GM12878 (cell line): Measurements from ENCODE around the gene RHPN2. TPM values are rescaled to one million over a fixed set of nuclear protein-coding genes. Genes with fewer than 3 reads are reported as not detected.
"Not testable (repeated sequence)": the region's sequence is repeated elsewhere in the genome, so short reads cannot be mapped to it uniquely, and the experiment has no call there.

Experiments
- ATAC-seq: fragments of 200-7000 bp; cut with Tn5 transposase; 3 replicates; pipeline ENCODE4 v1.9.1; 2020; ENCODE audit warnings: mild to moderate bottlenecking, moderate library complexity
- BruUV-seq: library from RNA; stranded (reverse); fragments of 400-500 nt; replicated peaks from 2 replicates; lab custom pipeline; 2021; lab: Mats Ljungman, UMichigan
- CTCF ChIA-PET: fragments of 300-600 bp; sonication (Branson Sonifier 250); formaldehyde crosslinking; extraction: SDS; loops from one replicate; lab custom pipeline; 2021; ENCODE audit warnings: inconsistent platforms; lab: Yijun Ruan, JAX
- POLR2A ChIA-PET: fragments of 350-600 bp; formaldehyde crosslinking; extraction: SDS; loops from one replicate; lab custom pipeline; 2021; ENCODE audit warnings: inconsistent platforms; lab: Charles Lee
- RAD21 ChIA-PET: fragments of 300-600 bp; sonication (Branson Sonifier 250); formaldehyde crosslinking; loops from one replicate; lab custom pipeline; 2023; ENCODE audit warnings: antibody characterized with exemption; ENCODE audit not compliant: unreplicated experiment; lab: Charles Lee
- SMC1A ChIA-PET: fragments of 300-600 bp; sonication (Branson Sonifier 250); formaldehyde crosslinking; loops from one replicate; lab custom pipeline; 2023; ENCODE audit not compliant: unreplicated experiment, uncharacterized antibody; lab: Charles Lee
- DNase-seq: peaks from one replicate; pipeline ENCODE4 v3.0.0-alpha.2; 2011; ENCODE audit warnings: low read depth, low spot score
- FAIRE-seq: peaks from 3 replicates; lab custom pipeline; 2011; peaks lifted over from hg19 to GRCh38; lab: Jason Lieb, UNC
- H2AFZ ChIP-seq: 2 replicates; pipeline ENCODE4 v1.6.0; 2011; ENCODE audit warnings: low read depth, low read length, control low read depth; ENCODE audit not compliant: control insufficient read depth
- H3K27ac ChIP-seq: 2 replicates; pipeline ENCODE4 v1.5.1; 2011; ENCODE audit warnings: control low read depth; ENCODE audit not compliant: control insufficient read depth, insufficient read depth
- H3K27me3 ChIP-seq, 2 experiments: replicated peaks in 1 of 2; 2 replicates each; pipeline versions ENCODE4 v1.6.0 to v1.6.1; 2011; ENCODE audit warnings: low read length in 1 of 2; ENCODE audit not compliant: control insufficient read depth in 2 of 2, insufficient read depth in 2 of 2
- H3K36me3 ChIP-seq, 2 experiments: 2 replicates each; pipeline ENCODE4 v1.5.1; 2011; ENCODE audit warnings: low read length in 1 of 2; ENCODE audit not compliant: control insufficient read depth in 2 of 2, insufficient read depth in 2 of 2
- H3K4me1 ChIP-seq: 2 replicates; pipeline ENCODE4 v1.6.1; 2011; ENCODE audit warnings: mild to moderate bottlenecking, low read length, moderate library complexity, mixed read lengths; ENCODE audit not compliant: control insufficient read depth, insufficient read depth
- H3K4me2 ChIP-seq: 2 replicates; pipeline ENCODE4 v1.6.0; 2011; ENCODE audit warnings: control low read depth; ENCODE audit not compliant: control insufficient read depth, insufficient read depth
- H3K4me3 ChIP-seq: fragments of 200-600 bp; sonication (generic); 2 replicates; pipeline ENCODE4 v1.5.1; 2016
- H3K79me2 ChIP-seq: 2 replicates; pipeline ENCODE4 v1.6.0; 2011; ENCODE audit warnings: low read length; ENCODE audit not compliant: control insufficient read depth, insufficient read depth
- H3K9ac ChIP-seq: 2 replicates; pipeline ENCODE4 v1.8.0; 2011; ENCODE audit warnings: low read length, control low read depth, mixed read lengths; ENCODE audit not compliant: control insufficient read depth, insufficient read depth
- H3K9me3 ChIP-seq: replicated peaks from 3 replicates; pipeline ENCODE4 v1.5.1; 2011; ENCODE audit warnings: mild to moderate bottlenecking, low read length; ENCODE audit not compliant: control insufficient read depth, insufficient read depth
- H4K20me1 ChIP-seq: 2 replicates; pipeline ENCODE4 v1.6.0; 2011; ENCODE audit not compliant: control insufficient read depth, insufficient read depth
- WGBS: methylation state at CpG from one replicate; pipeline ENCODE4 v1.1.6; 2016; ENCODE audit warnings: low lambda C conversion rate; ENCODE audit not compliant: insufficient replicate concordance, insufficient coverage; ENCODE audit errors: missing lambda C conversion rate; 5-methylcytosine and 5-hydroxymethylcytosine counted together
- in situ Hi-C: fragments of 300-500 bp; cut with MboI; formaldehyde crosslinking; loops from 9 replicates; pipeline ENCODE4 v1.14.3; 2018; ENCODE audit warnings: mixed read lengths
- intact Hi-C: fragments of 100-400 bp; cut with micrococcal nuclease; formaldehyde crosslinking; loops from one replicate; pipeline ENCODE4 v1.14.2; 2022; ENCODE audit not compliant: unreplicated experiment
- polyA plus RNA-seq, 11 experiments: library from polyadenylated mRNA; depleted of rRNA in 4 of 11; unstranded in 6 of 11; stranded (reverse) in 5 of 11; fragments of >200 nt; fragmentation: Nextera tagmentation in 4 of 11; fragmentation: Illumina TruSeq in 1 of 11; extraction: Ambion mirVana in 4 of 11; extraction: Trizol in 1 of 11; gene quantifications; 1 replicate in 1 of 11; 2 replicates in 10 of 11; pipeline versions ENCODE4 v1.2.1 to v1.2.3, GENCODE V29; 2011 to 2016; ENCODE audit warnings: inconsistent platforms in 2 of 11, missing spikeins in 2 of 11, low read depth in 1 of 11
- total RNA-seq, 4 experiments: library from RNA; depleted of rRNA in 3 of 4; stranded (reverse); fragments of >200 nt in 3 of 4; fragmentation: Illumina TruSeq in 1 of 4; extraction: Trizol in 1 of 4; gene quantifications; 2 replicates each; pipeline versions ENCODE4 v1.2.1 to v1.2.3, GENCODE V29; 2013 to 2021

Gene RHPN2
- total and polyA plus RNA-seq, 10 of the 15 experiments (the other 5 are each of a cell fraction or from before 2014, with no cell fraction given): 0.71 to 7.4 (median 3.7) TPM

- H4K20me1 ChIP-seq, POLR2A ChIA-PET, BruUV-seq, H3K9me3 ChIP-seq, intact Hi-C loops, ATAC-seq, H3K4me3 ChIP-seq, in situ Hi-C loops, SMC1A ChIA-PET, FAIRE-seq, DNase-seq, H3K36me3 ChIP-seq, CTCF ChIA-PET, RAD21 ChIA-PET, H3K4me1 ChIP-seq, H3K79me2 ChIP-seq, H3K27me3 ChIP-seq, H2AFZ ChIP-seq, H3K9ac ChIP-seq, H3K4me2 ChIP-seq, H3K27ac ChIP-seq: not testable (repeated sequence)
- WGBS: 92% methylated on average over 5 of the region's 6 CpGs
Measured at GRCh38 chr19:32982488-32982887, 82.2 kb downstream of the RHPN2 start.

- H3K4me2 ChIP-seq, H3K9me3 ChIP-seq, DNase-seq, H3K79me2 ChIP-seq, H3K36me3 ChIP-seq, POLR2A ChIA-PET, SMC1A ChIA-PET, ATAC-seq, H3K4me1 ChIP-seq, H3K4me3 ChIP-seq, RAD21 ChIA-PET, H4K20me1 ChIP-seq, CTCF ChIA-PET, H3K9ac ChIP-seq, BruUV-seq, FAIRE-seq, H3K27ac ChIP-seq, H2AFZ ChIP-seq, H3K27me3 ChIP-seq: not testable (repeated sequence)
- intact Hi-C loops (loop anchor here (10.0 kb wide), 1 partner anchor 395 kb away; the partner anchor contains the start of gene PDCD5), in situ Hi-C loops (loop anchor here (5.0 kb wide), 1 partner anchor 137 kb away; no protein-coding TSS in a partner anchor)
- 75% methylated on average over 7 of the region's 7 CpGs for WGBS
Measured at GRCh38 chr19:32979807-32980206, 84.9 kb downstream of the RHPN2 start.

GRCh38 chr19:32977813-32978212 is 86.9 kb downstream of the RHPN2 start:
- H3K4me3 ChIP-seq, H2AFZ ChIP-seq, ATAC-seq, H3K9me3 ChIP-seq, H3K27ac ChIP-seq, H3K9ac ChIP-seq, BruUV-seq, POLR2A ChIA-PET, H3K27me3 ChIP-seq, H4K20me1 ChIP-seq, DNase-seq, SMC1A ChIA-PET, H3K4me2 ChIP-seq, FAIRE-seq, H3K4me1 ChIP-seq, H3K79me2 ChIP-seq: not testable (repeated sequence)
- peaks cover 0 to 12% of the 10 kb centered on the region in 2 experiments; a peak in 2 of 4 replicates for H3K36me3 ChIP-seq
- ChIA-PET CTCF (interaction anchor here (1.0 to 1.4 kb wide), 2 partner anchors 19 to 206 kb away, joined by 3 to 4 read pairs; no protein-coding TSS in a partner anchor), RAD21 (interaction anchor here (0.6 kb wide), 1 partner anchor 140 kb away, joined by 3 read pairs; no protein-coding TSS in a partner anchor)
- in situ Hi-C loops: loop anchor here (5.0 kb wide), 1 partner anchor 139 kb away; no protein-coding TSS in a partner anchor
- WGBS: 88% methylated on average over 4 of the region's 4 CpGs
- intact Hi-C loops: loop anchor here (10.0 kb wide), 1 partner anchor 393 kb away; the partner anchor contains the start of gene PDCD5
